Mucosa of descending colon (tissue), 3 donors: Measurements from ENCODE around the gene SLITRK2. TPM values are rescaled to one million over a fixed set of nuclear protein-coding genes. Genes with fewer than 3 reads are reported as not detected.

Source experiments
- ATAC-seq: fragments of 200-7000 bp; cut with Tn5 transposase; one replicate; pipeline ENCODE4 v1.9.1; 2020; ENCODE audit warnings: mild to moderate bottlenecking, moderate library complexity
- DNase-seq, 3 donors: peaks; one replicate each; pipeline ENCODE4 v3.0.0-alpha.2; 2020
- H3K36me3 ChIP-seq: fragments of 200-600 bp; one replicate; pipeline ENCODE4 v1.8.0; 2021; ENCODE audit warnings: low read depth, mild to moderate bottlenecking
- H3K4me1 ChIP-seq: fragments of 200-600 bp; one replicate; pipeline ENCODE4 v1.8.0; 2021; ENCODE audit warnings: low read depth, mild to moderate bottlenecking
- H3K4me3 ChIP-seq: fragments of 200-600 bp; one replicate; pipeline ENCODE4 v1.8.0; 2021; ENCODE audit warnings: mild to moderate bottlenecking
- H3K9me3 ChIP-seq: fragments of 200-600 bp; one replicate; pipeline ENCODE4 v1.8.0; 2021; ENCODE audit warnings: mild to moderate bottlenecking
- CTCF ChIP-seq: fragments of 200-600 bp; IDR thresholded peaks from one replicate; pipeline ENCODE4 v1.8.0; 2022; ENCODE audit warnings: antibody characterized with exemption, mild to moderate bottlenecking
- intact Hi-C, 2 donors: fragments of 100-400 bp; cut with DNase I in 1 of 2; cut with micrococcal nuclease in 1 of 2; formaldehyde crosslinking; loops; one replicate each; pipeline versions ENCODE4 v1.11.0 to v1.11.1; 2022; cut with DNase I, micrococcal nuclease
- total RNA-seq, 3 donors: library from RNA; stranded (reverse); fragmentation: NEBNext Ultra II Directional in 2 of 3; extraction: Animal tissue kit (Norgen Biotek cat#: 25700) in 2 of 3; gene quantifications; one replicate each; pipeline versions ENCODE4 v1.2.1 to v1.2.4, GENCODE V29; 2021 to 2023
- donor health status: DM: no; HTN: no; CAD: no; lungs with moderate emphysema.
- donor health status: DM: no; HTN: no; CAD: no.
- donor health status: DM: no; HTN: yes; CAD: no.

SLITRK2 gene
- total RNA-seq, 3 donors from 2014 or later, result 0.05 to 0.70 (median 0.09) TPM

- ATAC-seq (no peak), DNase-seq (no peak)
- no peak overlapping the region for H3K4me3 ChIP-seq
- intact Hi-C loops, result no loop called here
- no peaks in the 10 kb centered on the region for H3K9me3 ChIP-seq
- TF ChIP-seq CTCF, result no peak
- no peaks in the 10 kb centered on the region for H3K4me1 ChIP-seq
- no peaks in the 10 kb centered on the region for H3K36me3 ChIP-seq
Measured at GRCh38 chrX:145856181-145856580, 38.6 kb downstream of the SLITRK2 start.

- Histone ChIP-seq H3K9me3 (no peaks in the 10 kb centered on the region), H3K4me3 (no peak overlapping the region), H3K4me1 (no peaks in the 10 kb centered on the region), H3K36me3 (no peaks in the 10 kb centered on the region)
- intact Hi-C loops, result no loop called here
- no peak for ATAC-seq
- TF ChIP-seq CTCF, result no peak
- DNase-seq, result no peak
Measured at GRCh38 chrX:145861818-145862217, 44.2 kb downstream of the SLITRK2 start.

GRCh38 chrX:145865082-145865481 lies 47.5 kb downstream of the SLITRK2 start:
- no peak for ATAC-seq

More at GRCh38 chrX:145865082-145865481, 47.5 kb downstream of the SLITRK2 start:
- Histone ChIP-seq H3K36me3 (no peaks in the 10 kb centered on the region), H3K4me1 (no peaks in the 10 kb centered on the region), H3K9me3 (no peaks in the 10 kb centered on the region), H3K4me3 (no peak overlapping the region)
- no peak for DNase-seq
- TF ChIP-seq CTCF, result no peak
- intact Hi-C loops, result no loop called here
